KMS-11 (cell line): ENCODE measurements around the gene ARHGEF39.
"Not testable (repeated sequence)": the region's sequence is repeated elsewhere in the genome, so short reads cannot be mapped to it uniquely, and the experiment has no call there.

Experiments
- H2AFZ ChIP-seq: fragments of 200-600 bp; sonication (generic); 2 replicates; pipeline ENCODE4 v1.6.1; 2016; ENCODE audit warnings: antibody characterized with exemption, mixed run types, low read depth
- H3K27ac ChIP-seq: fragments of 200-600 bp; sonication (generic); 2 replicates; pipeline ENCODE4 v1.6.1; 2016; ENCODE audit warnings: mild to moderate bottlenecking, mixed run types
- H3K27me3 ChIP-seq: fragments of 200-600 bp; sonication (generic); 2 replicates; pipeline ENCODE4 v1.6.1; 2017; ENCODE audit warnings: mild to moderate bottlenecking, low read depth, mixed run types, moderate library complexity; ENCODE audit not compliant: insufficient read depth
- H3K36me3 ChIP-seq: fragments of 200-600 bp; sonication (generic); 2 replicates; pipeline ENCODE4 v1.6.1; 2017; ENCODE audit warnings: mild to moderate bottlenecking, mixed run types; ENCODE audit not compliant: insufficient read depth
- H3K4me1 ChIP-seq: fragments of 200-600 bp; sonication (generic); 2 replicates; pipeline ENCODE4 v1.6.1; 2016; ENCODE audit warnings: mild to moderate bottlenecking, low read depth, mixed run types; ENCODE audit not compliant: poor library complexity, severe bottlenecking
- H3K4me2 ChIP-seq: fragments of 200-600 bp; sonication (generic); 2 replicates; pipeline ENCODE4 v1.7.0; 2016; ENCODE audit warnings: mild to moderate bottlenecking, mixed run types
- H3K4me3 ChIP-seq: fragments of 200-600 bp; sonication (generic); IDR thresholded peaks from 2 replicates; pipeline ENCODE4 v1.6.1; 2017; ENCODE audit warnings: low read depth, low read length, mixed read lengths; ENCODE audit not compliant: insufficient read depth
- H3K79me2 ChIP-seq: fragments of 200-600 bp; sonication (generic); 2 replicates; pipeline ENCODE4 v1.6.1; 2016; ENCODE audit warnings: low read depth, mixed run types; ENCODE audit not compliant: insufficient read depth
- H3K9ac ChIP-seq: fragments of 200-600 bp; sonication (generic); 2 replicates; pipeline ENCODE4 v1.6.1; 2016; ENCODE audit warnings: mild to moderate bottlenecking, mixed run types
- H4K20me1 ChIP-seq: fragments of 200-600 bp; sonication (generic); 2 replicates; pipeline ENCODE4 v1.6.1; 2016; ENCODE audit warnings: mild to moderate bottlenecking, mixed run types; ENCODE audit not compliant: insufficient read depth
- TF ChIP-seq, protein P1 (sequence below): fragments of 200-600 bp; sonication (generic); conservative IDR thresholded peaks from 2 replicates; pipeline ENCODE4 v1.6.1; 2017; ENCODE audit warnings: low read depth, mild to moderate bottlenecking, antibody characterized with exemption, low read length, moderate library complexity, mixed read lengths

Gene ARHGEF39

GRCh38 chr9:35639631-35640030, 25.4 kb downstream of the ARHGEF39 start:
- H4K20me1 ChIP-seq, result no peaks in the 10 kb centered on the region

GRCh38 chr9:35639225-35639624, 25.8 kb downstream of the ARHGEF39 start:
- not testable (repeated sequence) for H3K4me3 ChIP-seq, H3K9ac ChIP-seq, H3K79me2 ChIP-seq, H3K27me3 ChIP-seq, H3K36me3 ChIP-seq, H4K20me1 ChIP-seq, H2AFZ ChIP-seq, H3K27ac ChIP-seq, H3K4me1 ChIP-seq
- peak overlapping the region; percentile 30 for H3K4me2 ChIP-seq

More at GRCh38 chr9:35639631-35640030, 25.4 kb downstream of the ARHGEF39 start:
- Histone ChIP-seq H3K4me3 (no peak overlapping the region), H3K27me3 (no peaks in the 10 kb centered on the region), H3K36me3 (no peaks in the 10 kb centered on the region), H3K27ac (no peak overlapping the region), H3K4me1 (no peaks in the 10 kb centered on the region), H3K4me2 (peak overlapping the region; percentile 30), H3K9ac (no peak overlapping the region), H2AFZ (no peak overlapping the region), H3K79me2 (no peaks in the 10 kb centered on the region)
- TF ChIP-seq, protein P1, sequence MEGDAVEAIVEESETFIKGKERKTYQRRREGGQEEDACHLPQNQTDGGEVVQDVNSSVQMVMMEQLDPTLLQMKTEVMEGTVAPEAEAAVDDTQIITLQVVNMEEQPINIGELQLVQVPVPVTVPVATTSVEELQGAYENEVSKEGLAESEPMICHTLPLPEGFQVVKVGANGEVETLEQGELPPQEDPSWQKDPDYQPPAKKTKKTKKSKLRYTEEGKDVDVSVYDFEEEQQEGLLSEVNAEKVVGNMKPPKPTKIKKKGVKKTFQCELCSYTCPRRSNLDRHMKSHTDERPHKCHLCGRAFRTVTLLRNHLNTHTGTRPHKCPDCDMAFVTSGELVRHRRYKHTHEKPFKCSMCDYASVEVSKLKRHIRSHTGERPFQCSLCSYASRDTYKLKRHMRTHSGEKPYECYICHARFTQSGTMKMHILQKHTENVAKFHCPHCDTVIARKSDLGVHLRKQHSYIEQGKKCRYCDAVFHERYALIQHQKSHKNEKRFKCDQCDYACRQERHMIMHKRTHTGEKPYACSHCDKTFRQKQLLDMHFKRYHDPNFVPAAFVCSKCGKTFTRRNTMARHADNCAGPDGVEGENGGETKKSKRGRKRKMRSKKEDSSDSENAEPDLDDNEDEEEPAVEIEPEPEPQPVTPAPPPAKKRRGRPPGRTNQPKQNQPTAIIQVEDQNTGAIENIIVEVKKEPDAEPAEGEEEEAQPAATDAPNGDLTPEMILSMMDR, result no peak

DNA sequence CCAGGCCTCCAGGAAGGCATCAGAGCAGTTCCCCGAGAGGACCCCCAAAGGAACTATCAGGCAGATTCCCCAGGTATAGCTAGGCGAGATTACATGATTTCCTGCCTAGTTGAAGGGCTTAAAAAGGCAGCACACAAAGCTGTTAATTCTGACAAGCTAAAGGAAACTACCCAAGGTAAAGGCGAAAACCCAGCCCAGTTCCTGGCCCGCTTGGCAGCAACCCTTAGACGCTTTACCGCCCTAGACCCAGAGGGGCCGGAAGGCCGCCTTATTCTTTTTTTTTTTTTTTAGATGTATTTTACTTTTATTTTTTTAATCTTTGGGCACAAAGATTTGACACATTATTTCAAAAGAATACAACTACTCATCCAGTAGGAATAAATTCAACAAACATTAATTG, 26.2 kb downstream of the ARHGEF39 start:
- not testable (repeated sequence) for H3K4me2 ChIP-seq

DNA sequence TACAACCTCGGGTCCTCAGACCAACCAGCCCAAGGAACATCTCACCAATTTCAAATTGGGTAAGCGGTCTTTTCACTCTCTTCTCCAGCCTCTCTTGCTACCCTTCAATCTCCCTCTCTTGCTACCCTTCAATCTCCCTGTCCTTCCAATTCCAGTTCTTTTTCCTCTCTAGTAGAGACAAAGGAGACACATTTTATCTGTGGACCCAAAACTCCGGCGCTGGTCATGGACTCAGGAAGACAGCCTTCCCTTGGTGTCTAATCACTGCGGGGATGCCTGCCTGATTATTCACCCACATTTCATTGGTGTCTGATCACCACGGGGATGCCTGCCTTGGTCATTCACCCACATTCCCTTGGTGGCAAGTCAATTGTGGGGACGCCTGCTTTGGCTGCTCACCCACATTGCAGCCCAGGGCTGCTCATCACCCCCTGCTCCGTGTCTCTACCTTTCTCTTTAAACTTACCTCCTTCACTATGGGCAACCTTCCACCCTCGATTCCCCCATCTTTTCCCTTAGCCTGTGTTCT, 27.5 kb downstream of the ARHGEF39 start:
- not testable (repeated sequence) for H3K79me2 ChIP-seq, H4K20me1 ChIP-seq, H3K9ac ChIP-seq, H3K4me2 ChIP-seq, H2AFZ ChIP-seq, H3K36me3 ChIP-seq, H3K27me3 ChIP-seq, H3K27ac ChIP-seq, H3K4me3 ChIP-seq, H3K4me1 ChIP-seq

More for the DNA sequence above, 26.2 kb downstream of the ARHGEF39 start:
- not testable (repeated sequence) for H2AFZ ChIP-seq, H3K27ac ChIP-seq, H4K20me1 ChIP-seq, H3K9ac ChIP-seq, H3K4me1 ChIP-seq, H3K27me3 ChIP-seq, H3K79me2 ChIP-seq, H3K4me3 ChIP-seq, H3K36me3 ChIP-seq

DNA sequence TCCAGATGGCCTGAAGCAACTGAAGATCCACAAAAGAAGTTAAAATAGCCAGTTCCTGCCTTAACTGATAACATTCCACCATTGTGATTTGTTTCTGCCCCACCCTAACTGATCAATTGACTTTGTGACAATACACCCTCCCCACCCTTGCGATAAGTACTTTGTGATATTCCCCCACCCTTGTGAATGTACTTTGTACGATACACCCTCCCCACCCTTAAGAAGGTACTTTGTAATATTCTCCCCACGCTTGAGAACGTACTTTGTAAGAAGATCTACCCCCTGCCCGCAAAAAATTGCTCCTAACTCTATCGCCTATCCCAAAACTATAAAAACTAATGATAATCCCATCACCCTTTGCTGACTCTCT, 28.1 kb downstream of the ARHGEF39 start:
- not testable (repeated sequence) for H3K4me3 ChIP-seq, H2AFZ ChIP-seq, H3K27ac ChIP-seq, H3K27me3 ChIP-seq, H3K4me1 ChIP-seq, H3K36me3 ChIP-seq, H3K79me2 ChIP-seq, H3K9ac ChIP-seq, H4K20me1 ChIP-seq, H3K4me2 ChIP-seq

DNA sequence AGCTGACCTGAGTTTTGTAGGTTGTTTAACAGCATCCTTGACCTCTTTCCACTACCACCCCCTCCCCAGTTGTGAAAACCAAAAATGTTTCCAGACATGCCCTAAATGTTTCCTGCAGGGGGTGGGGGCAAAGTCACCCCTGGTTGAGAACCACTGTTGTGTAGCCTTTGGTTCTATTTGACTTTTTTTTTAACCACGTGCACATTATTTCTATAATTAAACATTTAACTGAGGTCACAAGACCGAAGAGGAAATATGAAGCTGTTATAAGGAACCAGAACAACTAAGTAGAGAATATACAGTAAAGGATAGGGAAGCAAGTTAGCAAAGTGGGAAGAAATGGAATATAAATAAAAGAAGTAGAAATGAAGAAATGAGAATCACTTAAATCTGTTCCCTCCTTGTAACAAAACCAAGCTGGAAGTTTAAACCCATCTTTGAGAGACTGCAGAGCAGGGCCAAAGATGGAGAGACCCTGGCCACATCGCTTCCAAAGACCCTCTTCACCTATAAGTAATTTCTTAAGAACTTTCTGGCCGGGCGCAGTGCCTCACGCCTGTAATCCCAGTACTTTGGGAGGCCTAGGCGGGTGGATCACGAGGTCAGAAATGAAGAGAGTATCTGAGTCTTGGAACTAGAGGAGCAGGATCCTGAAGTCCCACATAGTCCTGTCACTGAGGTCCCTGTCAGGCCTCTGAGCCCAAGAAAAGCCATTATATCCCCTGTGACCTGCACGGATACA, 28.7 kb downstream of the ARHGEF39 start:
- H3K79me2 ChIP-seq, result no peaks in the 10 kb centered on the region
- no peaks in the 10 kb centered on the region for H3K27me3 ChIP-seq
- no peaks in the 10 kb centered on the region for H3K36me3 ChIP-seq
- TF ChIP-seq, protein P1, result no peak
- H3K9ac ChIP-seq, result no peak overlapping the region
- no peak overlapping the region for H3K27ac ChIP-seq
- no peak overlapping the region for H3K4me2 ChIP-seq
- H2AFZ ChIP-seq, result no peak overlapping the region
- no peaks in the 10 kb centered on the region for H4K20me1 ChIP-seq
- no peaks in the 10 kb centered on the region for H3K4me1 ChIP-seq
- no peak overlapping the region for H3K4me3 ChIP-seq
